Central memory CD4-positive, alpha-beta T cell (primary cell): ENCODE results near the gene PXMP4.
A peak's percentile ranks its signal among the peaks of the same experiment; 100 is the strongest.
"Not testable (repeated sequence)": the region's sequence is repeated elsewhere in the genome, so short reads cannot be mapped to it uniquely, and the experiment has no call there.

Source experiments
- DNase-seq: peaks from one replicate; pipeline ENCODE4 v3.0.0; 2022
- total RNA-seq, 3 experiments: gene quantifications; one replicate each; lab custom pipeline; 2026; lab: John Stamatoyannopoulos, UW

PXMP4 gene, protein sequence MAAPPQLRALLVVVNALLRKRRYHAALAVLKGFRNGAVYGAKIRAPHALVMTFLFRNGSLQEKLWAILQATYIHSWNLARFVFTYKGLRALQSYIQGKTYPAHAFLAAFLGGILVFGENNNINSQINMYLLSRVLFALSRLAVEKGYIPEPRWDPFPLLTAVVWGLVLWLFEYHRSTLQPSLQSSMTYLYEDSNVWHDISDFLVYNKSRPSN
- total RNA-seq, result 5.3 to 25.4 (median 9.3) reads per million in 3 experiments

DNA sequence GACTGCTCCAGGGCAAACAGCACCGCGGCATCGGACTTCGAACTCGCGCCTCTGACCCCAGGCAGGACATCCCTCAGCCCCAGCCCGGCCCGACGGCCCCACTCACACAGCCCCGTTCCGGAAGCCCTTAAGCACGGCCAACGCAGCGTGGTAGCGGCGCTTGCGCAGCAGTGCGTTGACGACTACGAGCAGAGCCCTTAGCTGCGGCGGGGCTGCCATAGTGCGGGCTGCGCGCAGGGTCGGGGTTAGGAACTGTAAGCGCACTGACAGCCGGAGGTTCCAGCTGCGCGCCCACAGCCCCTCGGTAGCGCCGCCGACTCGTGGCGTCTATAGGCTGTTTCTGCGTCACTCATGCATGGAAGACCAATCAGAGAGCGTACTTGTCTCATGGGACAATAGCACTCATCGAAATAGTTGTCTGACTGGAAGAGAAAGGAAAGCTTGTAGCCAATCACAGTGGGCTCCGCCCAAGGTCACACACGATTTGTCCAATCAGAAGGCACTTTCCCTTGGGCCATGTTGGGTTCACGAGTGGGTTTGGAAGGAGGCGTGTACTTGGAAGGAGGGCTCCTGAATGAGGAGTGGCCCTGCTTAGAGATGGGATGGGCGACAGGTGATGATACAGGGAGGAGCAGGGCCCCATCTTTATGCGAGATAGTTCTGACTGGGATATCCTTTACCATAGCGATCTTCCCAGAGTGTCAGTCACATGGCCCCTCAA, at the start of gene PXMP4:
Gene PXMP4, minus strand, starts transcription at position 322 of the 721 bp plus-strand sequence. Its CDS starts 103 bp downstream, at position 219.
- DNase-seq, result peak; percentile 95

DNA sequence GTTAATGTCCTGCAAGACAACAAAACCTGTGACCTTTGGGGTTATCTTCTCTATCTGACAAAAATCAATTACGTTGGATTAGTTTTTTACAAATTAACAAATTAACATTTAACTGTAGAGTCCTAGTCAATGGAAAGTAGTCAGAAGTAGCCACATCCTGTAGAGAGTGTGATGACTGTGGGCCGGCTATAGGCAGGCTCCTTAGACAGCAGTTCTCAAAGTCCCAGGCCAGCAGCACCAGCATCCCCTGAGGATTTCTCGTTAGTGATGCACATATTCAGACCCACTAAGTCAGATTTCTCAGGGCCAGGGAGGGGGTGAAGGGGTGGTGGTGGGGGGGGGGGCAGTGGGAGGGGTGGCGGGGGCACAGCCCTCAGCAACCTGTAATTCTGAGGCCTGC, 48.9 kb upstream of the PXMP4 start:
- DNase-seq, result no peak

DNA sequence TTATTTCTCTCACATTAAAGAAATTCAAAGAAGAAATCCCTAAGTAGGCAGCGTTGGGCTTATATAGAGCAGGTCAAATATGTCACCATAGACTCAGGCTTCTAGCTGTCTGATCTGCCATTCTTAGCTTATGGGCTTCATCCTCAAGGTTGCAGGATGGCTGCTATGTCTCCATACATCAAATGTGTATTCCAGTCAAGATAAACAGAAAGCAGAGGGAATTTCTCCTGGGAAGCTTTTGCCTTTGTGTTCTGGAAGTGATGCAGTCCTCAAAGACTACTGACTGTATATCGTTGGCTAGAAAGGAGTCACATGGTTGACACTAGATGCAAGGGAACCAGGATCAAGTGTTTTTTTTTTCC, 47.6 kb upstream of the PXMP4 start:
- no peak for DNase-seq

DNA sequence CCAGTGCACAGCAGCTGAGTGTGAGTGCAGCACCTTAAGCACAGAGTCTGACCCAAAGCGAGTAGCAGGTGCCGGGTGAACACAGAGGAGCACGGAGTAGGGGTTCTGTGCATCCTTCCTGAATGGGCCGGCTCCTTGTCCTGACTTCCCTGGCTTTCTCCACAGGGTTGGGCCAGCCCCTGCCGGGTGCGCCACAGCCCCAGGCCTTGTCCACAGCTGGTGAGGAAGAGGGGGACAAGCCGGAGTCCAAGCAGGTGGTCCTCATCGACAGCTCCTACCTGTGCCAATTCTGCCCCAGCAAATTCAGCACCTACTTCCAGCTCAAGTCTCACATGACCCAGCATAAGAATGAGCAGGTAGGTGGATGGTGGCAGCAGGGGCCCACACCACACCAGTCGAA, 46.6 kb upstream of the PXMP4 start:
- DNase-seq, result no peak

DNA sequence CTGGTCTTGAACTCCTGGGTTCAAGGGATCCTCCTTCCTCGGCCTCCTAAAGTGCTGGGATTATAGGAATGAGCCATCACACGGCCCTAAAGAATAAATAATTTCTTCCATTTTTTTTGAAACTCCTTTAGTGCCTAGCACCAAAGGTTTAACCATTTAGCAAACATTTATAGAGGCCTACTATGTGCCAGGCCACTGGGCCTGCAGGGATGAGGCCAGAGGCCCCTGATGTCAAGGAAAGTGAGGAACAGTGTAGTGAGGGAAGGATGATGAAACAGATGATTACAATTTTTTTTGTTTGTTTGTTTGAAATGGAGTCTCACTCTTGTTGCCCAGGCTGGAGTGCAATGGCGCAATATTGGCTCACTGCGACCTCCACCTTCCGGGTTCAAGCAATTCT, 45.5 kb upstream of the PXMP4 start:
- DNase-seq, result no peak

DNA sequence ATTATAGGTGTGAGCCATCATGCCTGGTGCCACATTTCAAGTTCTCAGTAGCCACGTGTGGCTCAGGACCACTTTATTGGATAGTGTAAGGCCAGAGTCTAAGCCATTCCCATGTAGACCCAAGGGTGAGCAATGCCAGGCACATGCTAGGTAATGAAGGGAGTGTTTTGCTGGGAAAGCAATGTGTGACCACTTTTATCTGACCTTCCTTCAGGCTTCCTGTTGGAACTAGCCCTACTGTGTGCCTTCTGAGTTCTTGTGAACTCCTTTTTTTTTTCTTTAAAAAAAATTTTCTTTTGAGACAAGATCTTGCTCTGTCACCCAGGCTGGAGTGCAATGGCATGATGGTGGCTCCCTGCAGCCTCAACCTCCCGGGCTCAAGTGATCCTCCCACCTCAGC, 45.0 kb upstream of the PXMP4 start:
- no peak for DNase-seq

DNA sequence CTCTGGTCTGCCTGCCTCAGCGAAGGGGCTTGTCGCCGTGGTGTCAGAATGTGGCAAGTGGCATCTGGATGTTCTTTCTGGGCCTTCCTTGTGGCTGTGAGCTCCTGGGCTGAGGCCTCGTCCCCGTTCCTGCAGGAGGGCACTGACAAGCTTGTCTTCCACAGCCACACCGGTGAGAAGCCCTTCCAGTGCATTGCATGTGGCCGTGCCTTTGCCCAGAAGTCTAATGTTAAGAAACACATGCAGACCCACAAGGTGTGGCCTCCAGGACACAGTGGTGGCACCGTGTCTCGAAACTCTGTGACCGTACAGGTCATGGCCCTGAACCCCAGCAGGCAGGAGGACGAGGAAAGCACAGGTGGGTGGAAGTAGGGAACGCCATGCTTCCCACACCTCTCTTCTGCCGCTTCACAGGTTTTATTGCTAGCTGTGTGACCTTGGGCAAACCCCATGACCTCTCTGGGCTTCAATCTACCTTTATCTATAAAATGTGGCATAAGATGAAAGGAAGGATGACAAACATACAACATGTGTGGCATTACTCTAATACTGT, 41.7 kb upstream of the PXMP4 start:
- DNase-seq, result no peak

DNA sequence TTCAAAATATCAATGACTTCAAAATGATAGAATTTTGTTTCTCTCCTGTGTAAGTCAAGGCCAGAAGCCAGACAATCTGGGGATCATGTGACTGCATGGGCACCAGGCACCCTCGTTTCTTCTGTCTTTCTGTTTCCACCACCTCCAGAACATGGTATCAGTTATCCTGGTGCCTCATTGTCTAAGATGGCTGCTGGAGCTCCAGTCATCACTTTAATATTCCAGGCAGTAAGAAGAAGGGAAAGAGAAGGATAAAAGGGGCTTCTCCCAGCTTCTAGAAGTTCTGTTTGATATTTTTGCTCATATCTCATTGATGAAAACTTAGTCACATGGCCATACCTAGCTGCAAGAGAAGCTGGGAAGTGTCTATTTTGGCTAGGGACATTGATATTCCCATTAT, 37.3 kb upstream of the PXMP4 start:
- no peak for DNase-seq

DNA sequence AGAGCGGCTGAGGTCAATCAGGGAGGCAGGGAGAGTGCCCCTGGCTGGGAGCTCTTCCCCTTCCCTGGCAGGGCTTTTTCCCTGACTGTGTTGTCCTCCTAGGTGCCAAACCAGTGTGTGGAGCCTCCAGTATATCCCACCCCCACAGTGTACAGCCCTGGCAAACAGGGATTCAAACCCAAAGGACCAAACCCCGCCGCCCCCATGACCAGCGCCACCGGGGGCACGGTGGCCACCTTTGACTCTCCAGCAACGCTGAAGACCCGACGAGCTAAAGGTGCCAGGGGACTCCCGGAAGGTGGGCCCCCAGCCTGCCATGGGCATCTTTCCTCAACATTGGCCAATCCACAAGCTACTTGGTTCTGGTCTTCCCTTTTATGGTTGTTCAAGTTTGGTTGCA, 36.9 kb upstream of the PXMP4 start:
- no peak for DNase-seq

DNA sequence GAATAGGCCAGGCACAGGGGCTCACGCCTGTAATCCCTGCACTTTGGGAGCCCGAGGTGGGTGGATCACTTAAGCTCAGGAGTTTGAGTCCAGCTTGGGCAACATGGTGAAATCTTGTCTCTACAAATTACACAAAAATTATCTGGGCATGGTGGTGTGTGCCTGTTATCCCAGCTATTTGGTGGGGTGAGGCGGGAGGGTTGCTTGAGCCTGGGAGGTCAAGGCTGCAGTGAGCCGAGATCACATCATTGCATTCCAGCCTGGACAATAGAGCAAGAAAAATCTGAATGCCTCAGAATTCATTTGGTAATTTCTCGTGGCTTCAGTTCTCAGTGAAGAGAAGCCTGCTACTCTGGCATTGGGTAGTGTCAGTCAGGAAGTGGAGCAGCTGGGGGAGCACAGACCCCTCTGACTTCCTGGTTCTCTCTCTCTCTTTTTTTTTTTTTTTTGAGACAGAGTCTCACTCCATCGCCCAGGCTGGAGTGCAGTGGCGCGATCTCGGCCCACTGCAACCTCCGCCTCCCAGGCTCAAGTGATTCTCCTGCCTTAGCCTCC, 35.9 kb upstream of the PXMP4 start:
- not testable (repeated sequence) for DNase-seq

DNA sequence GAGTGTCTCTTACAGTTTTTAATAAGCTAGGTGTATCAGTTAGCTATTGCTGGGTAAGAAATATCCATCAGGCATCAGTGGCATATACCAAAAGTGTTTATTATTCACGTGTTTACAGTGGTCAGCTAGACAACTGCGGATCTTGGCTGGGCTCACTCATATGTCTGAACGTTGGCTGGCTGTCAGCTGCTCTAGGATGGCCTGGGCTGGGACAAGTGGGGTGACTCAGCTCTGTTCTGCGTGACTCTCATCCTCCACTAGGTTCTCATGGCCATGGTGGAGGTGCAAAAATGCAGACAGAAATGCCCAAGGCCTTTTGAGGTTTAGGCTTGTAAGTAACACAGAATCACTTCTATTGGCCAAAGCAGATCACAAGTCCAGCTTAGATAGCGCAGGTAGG, 33.7 kb upstream of the PXMP4 start:
- no peak for DNase-seq

DNA sequence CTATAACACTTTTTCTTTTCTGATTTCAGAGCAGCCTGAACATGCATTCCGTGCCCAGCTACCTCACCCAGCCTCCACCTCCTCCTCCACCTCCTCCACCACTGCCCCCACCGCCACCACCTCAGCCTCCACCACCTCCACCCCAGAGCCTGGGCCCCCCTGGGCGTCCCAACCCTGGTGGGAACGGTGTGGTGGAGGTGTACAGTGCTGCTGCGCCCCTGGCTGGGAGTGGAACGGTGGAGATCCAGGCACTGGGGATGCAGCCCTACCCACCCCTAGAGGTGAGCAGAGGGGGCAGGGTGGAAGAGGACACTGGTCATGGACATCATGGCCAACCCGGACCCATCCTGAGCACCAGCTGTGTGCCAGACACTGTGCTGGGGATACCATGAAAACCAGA, 33.0 kb upstream of the PXMP4 start:
- DNase-seq, result no peak

DNA sequence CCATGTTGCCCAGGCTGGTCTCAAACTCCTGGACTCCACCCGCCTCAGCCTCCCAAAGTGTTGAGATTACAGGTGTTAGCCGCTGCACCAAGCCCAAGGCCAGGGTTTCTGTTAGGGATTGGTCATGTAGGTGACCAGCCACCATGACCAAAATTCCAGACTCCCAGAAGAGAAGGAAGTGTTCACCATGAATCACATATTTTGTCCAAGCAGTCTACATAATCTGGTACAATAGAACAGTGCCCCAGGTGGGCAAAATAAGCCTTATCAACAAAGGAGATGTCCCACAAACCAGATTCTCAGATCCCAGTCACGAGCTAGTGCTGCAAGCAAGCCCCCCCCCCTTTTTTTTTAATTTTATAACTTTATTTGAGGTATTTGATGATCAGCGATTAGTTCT, 31.7 kb upstream of the PXMP4 start:
- DNase-seq, result no peak

DNA sequence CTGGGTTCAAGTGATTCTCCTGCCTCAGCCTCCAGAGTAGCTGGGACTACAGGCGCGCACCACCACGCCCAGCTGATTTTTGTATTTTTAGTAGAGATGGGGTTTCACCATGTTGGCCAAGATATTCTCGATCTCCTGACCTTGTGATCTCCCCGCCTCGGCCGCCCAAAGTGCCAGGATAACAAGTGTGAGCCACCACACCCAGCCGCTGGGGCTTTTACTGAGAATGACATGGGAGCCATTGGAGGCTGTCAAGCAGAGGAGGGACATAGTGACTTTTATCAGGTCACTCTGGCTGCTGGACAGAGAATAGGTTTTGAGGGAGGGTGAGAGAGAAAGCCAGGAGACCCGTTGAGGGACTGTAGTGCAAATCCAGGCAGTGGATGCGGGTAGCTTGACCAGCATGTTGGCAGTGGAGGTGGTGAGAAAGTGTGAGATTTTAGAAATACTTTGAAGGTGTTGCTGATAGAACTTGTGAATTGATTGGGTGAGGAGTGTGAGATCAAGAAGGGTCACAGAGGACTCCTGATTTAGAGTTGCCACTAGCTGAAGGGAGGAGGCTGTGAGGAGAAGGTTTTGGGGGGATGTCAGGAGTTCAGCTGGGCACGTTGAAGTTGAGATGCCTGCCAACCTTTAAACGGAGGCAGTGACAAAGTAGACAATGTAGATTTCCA, 26.4 kb upstream of the PXMP4 start:
- DNase-seq, result no peak

DNA sequence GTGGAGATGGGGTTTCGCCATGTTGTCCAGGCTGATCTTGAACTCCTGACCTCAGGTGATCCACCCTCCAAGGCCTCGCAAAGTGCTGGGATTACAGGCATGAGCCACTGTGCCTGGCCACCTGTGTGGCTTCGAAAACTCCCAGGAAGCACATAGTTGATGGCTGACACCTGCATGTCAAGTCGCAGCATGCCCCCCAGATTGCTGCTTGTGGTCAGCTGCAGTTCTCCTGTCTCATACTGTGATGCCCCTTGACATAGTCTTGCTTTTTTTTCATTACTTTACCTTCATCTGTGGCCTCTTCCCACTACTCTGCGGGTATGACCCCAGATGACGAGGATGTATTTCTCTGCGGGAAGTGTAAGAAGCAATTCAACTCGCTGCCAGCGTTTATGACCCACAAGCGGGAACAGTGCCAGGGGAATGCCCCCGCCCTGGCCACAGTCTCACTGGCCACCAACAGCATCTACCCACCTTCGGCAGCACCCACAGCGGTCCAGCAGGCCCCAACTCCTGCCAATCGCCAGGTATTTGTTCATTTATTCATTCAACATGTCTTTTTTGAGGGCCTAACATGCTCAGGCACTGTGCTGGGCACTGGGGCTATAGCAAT, 24.8 kb upstream of the PXMP4 start:
- no peak for DNase-seq

DNA sequence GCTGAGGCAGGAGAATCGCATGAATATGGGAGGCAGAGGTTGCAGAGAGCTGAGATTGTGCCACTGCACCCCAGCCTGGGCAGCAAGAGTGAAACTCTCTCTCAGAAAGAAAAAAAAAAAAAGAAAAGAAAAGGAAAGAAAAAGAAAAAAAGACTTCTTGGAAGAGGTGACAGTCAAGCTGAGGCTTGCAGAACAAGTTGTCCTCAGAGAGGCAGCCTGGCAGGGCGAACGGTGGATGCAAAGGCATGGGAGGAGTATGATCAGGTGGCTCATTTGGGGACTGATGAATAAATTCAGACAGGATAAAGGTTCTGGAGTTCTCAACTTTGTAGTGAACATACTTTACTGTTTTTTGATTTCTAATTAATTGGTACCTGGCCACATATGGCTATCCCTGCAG, 24.1 kb upstream of the PXMP4 start:
- no peak for DNase-seq

DNA sequence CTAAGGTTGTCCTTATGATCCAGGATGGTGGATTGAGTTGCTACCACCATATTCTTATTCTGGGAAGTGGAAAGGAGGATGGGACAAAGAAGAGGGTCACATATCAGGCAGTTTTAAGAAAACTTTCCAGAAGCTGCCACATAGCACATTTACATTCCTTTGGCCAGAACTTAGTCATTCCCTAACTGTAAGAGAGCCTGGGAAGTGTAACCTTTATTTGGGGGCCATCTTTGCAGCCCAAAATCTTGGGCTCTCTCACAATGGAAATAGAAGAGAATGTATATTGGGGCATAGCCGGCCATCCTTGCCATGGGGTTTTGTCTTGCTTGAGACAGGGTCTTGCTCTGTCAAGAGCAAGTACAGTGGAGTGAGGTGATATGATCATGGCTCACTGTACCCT, 20.1 kb upstream of the PXMP4 start:
- DNase-seq, result no peak

DNA sequence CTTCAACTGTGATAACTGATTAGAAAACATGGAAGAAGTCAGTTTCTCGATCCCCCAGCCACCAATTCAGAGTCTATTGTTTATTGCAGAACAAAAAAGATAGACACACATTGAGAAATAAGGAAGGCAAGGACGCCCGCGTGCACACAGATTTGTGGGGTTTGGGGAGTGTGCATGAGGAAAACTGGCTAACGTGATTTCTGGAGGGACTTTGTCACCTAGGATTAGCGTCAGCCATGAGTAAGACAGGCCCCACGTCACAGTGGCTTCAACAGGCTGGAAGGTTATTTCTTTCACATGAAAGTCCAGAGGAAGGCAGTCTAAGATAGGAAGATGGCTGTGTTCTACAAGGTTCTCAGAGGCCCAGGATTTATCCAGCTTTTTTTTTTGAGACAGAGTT, 19.4 kb upstream of the PXMP4 start:
- DNase-seq, result no peak

DNA sequence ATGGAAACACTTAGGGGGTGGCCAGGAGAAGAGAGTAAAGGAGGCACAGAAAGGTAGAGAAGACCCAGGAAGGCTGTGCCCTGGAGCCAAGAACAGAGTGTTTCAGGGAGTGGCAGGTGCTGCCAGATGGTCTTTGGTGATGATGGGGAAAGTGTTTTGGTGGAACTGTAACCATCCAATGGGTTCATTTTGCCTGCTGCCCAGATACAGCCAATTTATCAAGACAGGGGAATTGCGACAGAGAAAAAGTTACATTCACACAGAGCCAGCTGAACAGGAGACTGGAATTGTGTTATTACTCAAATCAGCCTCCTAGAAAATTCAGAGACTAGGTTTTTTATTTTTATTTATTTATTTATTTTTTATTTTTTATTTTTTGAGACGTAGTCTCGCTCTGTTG, 16.9 kb upstream of the PXMP4 start:
- DNase-seq, result no peak

DNA sequence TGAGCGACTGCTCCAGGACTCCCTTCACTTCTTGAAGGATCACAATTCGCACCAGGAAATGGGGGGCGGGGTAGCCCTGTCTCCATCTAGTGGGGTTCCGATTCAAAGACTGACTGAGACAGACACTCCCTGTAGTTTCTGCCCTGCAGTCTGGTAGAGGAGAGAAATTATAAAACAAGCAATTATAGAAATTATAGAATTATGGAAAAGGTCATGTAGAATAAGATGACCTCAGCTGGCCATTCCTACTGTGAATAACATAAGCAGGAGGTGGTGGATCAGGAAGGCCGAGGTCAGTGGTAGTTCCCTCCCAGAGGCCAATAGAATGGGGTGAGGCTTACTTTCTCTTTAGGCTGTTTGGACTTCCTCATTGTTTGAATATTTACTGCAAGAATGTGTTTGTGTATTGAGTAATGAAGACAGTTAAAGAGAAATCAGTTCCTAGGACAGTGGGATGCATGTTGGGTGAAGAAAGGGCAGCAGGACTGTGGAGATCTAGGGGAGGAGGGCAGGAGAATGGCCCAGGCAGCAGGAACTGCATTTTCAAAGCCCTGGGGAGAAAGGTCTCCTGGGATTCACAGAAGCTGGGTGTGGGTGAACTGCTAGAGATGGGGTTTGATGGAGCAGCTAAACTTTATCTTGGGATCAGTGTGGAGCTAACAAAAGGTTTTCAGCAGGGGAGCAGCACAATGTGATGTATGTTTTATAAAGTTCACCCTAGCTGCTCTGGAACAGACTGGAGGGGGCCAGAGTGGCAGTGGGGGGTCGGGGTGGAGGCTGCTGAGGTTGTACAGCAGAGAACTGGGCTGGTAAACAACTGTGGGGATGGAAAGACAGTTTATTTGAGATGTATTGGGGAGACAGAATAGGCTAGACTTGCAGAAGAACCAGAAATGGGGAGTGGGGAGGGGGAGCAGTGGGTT, 13.8 kb upstream of the PXMP4 start:
- DNase-seq, result no peak

DNA sequence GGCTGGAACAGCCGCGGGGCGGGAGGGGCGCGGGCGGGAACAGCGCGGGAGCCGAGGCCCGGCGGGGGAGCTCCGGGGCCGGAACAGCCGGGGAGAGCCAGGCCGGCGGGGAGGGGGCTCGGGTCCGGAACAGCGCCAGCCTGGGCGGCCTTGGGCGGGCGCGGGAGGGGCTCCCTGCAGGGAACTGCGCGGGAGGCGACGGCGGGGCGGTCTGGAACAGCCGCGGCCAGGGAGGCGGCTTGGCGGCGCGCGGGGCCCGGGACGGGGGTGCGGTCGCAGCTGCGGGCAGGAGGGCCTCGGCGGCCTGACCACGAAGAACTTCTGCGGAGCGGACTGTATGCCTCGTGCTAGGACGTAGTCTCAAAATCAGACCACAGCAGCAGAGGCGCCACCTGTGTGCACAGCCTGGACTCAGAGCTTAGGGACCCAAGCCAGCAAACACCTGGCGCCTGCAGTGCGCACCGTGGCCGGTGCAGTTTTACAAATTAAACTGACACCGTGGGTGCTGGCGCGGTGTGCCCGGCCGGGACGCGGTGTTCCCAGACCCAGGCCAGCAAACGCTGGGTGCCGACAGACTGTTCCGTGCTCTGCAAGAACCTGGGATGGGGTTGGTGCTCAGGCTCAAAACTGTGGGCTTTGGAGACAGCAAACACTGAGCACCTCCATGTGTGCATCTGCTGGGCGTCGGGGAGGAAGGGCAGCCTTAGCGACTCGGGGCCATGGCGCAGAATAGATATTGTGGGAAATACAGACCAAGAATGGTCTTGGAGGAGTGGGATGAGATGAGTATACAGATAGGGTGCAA, 12.3 kb upstream of the PXMP4 start:
- no peak for DNase-seq
